Activated naive CD8-positive, alpha-beta T cell treated with anti-CD3 and anti-CD28 coated beads, Interleukin-2, amount 50 U/mL, for 24 hours (primary cell): ENCODE results near the gene GPATCH8.

Source experiments
- ATAC-seq: fragments of 150-1000 bp; cut with Tn5 transposase; one replicate; pipeline ENCODE4 v1.10.0; 2021
- DNase-seq: peaks from one replicate; pipeline ENCODE4 v3.0.0; 2021
- H3K27ac Mint-ChIP-seq: one replicate; pipeline ENCODE4 v1.8.0; 2021; ENCODE audit warnings: mild to moderate bottlenecking, mixed read lengths
- H3K27me3 Mint-ChIP-seq: one replicate; pipeline ENCODE4 v1.8.0; 2021; ENCODE audit warnings: mixed read lengths
- H3K36me3 Mint-ChIP-seq: one replicate; pipeline ENCODE4 v1.8.0; 2021; ENCODE audit warnings: low read depth, mixed read lengths
- H3K4me1 Mint-ChIP-seq: one replicate; pipeline ENCODE4 v1.8.0; 2021; ENCODE audit warnings: mixed read lengths
- H3K4me3 Mint-ChIP-seq: one replicate; pipeline ENCODE4 v1.8.0; 2021; ENCODE audit warnings: mild to moderate bottlenecking, moderate library complexity, mixed read lengths
- H3K9me3 Mint-ChIP-seq: one replicate; pipeline ENCODE4 v1.8.0; 2021; ENCODE audit warnings: mixed read lengths

GPATCH8 gene

DNA sequence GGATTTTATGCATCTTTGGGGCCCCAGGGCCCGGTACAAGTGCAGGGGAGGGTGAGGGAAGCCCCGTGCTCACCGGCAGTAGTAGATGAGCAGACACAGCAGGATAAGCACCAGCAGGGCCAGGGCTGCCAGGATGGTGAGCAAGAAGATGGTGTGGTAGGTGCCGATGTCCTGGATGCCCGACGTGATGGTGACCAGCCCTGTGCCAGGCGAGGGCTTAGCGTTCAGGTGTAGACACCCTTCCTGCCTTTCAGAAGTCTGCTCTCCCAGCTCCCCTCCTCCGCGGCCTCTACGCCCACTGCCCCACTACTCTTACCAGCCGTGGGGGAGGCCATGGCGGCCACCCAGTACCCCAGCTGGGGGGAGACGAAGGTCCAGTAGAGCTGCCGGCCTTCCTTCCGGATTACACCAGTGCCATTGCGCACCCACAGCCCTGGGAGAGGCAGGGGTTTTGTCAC lies 147.5 kb downstream of the GPATCH8 start:
- Mint-ChIP-seq H3K27me3 (no peaks in the 10 kb centered on the region), H3K4me3 (no peak overlapping the region), H3K4me1 (peaks cover under 1% of the 10 kb centered on the region), H3K27ac (no peak overlapping the region), H3K9me3 (no peaks in the 10 kb centered on the region), H3K36me3 (no peaks in the 10 kb centered on the region)
- ATAC-seq (no peak), DNase-seq (no peak)

DNA sequence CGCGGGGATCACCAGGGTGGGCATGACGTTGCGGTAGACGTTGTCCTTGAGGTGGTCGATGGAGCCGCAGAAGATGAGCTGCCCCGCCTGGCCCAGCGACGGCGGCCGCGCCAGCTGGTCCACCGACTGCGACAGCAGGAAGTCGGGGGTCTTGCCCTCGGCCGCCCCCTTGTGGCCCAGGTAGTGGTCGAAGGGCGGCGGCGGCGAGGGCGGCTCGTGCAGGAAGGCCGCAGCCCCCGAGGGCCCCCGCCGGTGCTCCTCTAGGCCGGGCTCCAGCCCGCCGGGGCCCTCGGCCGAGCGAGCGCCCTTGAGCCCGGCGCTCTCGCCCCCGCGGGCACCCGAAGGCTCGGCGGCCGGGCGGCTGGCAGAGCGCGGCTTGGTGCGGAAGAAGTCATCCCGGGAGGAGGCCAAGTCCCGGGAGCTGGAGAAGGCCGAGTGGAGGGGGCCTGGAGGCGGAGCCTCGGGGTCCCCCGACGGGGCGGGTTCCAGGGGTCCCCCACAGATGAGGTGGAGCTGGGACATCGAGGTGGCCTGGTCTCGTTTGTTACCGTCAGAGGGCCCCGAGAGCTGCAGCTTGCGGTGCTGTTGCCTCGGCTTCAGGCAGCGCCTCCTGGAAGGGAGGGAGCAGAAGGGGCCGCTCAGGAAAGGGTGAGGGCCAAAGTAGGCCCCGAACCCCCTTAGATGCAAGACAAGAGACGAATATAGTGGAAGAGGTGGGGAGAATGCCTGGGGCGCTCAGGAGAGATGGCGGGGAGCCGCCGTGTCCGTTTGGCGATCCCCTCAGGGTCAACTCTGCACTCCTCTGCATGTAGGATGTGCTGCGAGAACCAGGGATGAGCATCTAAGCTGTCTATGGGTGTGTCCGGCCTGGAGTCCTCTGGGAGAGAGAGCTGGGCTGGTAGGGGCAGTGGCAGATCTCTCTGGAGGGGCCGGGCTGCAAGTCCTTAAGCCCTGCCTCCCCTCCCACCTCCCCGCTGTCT lies 148.3 kb downstream of the GPATCH8 start:
- ATAC-seq = no peak
- no peaks in the 10 kb centered on the region for H3K36me3 Mint-ChIP-seq
- DNase-seq = peak; percentile 75
- peak overlapping the region; percentile 52 for H3K4me3 Mint-ChIP-seq
- H3K27ac Mint-ChIP-seq = no peak overlapping the region
- H3K27me3 Mint-ChIP-seq = no peaks in the 10 kb centered on the region
- H3K9me3 Mint-ChIP-seq = no peaks in the 10 kb centered on the region
- H3K4me1 Mint-ChIP-seq = peaks cover 2% of the 10 kb centered on the region

DNA sequence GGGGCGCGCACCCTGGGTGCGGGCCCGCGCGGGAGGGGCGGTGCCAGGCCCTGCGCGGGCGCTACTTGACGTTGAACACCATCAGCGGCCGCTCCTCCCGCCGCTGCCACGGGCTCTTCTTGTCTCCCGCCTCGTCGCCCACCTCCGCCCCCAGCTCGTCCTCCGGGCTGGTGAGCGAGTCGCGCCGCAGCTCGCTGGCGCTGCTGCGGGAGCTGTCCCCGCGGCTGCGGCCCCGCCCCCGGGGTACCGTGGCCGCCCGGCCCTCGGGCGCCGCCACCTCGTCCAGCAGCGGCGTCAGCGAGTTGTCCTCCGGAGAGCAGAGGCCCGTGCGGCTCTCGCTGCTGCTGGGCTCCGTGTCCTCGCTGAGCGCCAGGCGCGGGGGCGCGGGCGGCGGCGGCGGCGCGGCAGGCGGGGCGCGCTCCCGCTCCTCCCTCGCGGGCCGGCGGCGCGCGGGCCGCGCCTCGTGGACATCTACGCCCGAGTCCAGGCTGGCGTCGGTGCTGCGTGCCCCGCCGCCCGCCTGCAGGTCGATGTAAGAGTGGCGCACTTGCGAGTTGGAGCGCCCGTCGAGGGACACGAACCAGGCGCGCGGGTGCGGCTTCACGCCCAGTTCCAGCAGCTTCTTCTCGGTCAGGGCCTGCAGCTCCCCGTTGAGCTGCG lies 149.4 kb downstream of the GPATCH8 start:
- Mint-ChIP-seq H3K4me3 (peak overlapping the region; percentile 42), H3K27me3 (no peaks in the 10 kb centered on the region), H3K36me3 (no peaks in the 10 kb centered on the region), H3K27ac (no peak overlapping the region), H3K9me3 (no peaks in the 10 kb centered on the region), H3K4me1 (peaks cover 2% of the 10 kb centered on the region)
- peak; percentile 20 for DNase-seq
- no peak for ATAC-seq

DNA sequence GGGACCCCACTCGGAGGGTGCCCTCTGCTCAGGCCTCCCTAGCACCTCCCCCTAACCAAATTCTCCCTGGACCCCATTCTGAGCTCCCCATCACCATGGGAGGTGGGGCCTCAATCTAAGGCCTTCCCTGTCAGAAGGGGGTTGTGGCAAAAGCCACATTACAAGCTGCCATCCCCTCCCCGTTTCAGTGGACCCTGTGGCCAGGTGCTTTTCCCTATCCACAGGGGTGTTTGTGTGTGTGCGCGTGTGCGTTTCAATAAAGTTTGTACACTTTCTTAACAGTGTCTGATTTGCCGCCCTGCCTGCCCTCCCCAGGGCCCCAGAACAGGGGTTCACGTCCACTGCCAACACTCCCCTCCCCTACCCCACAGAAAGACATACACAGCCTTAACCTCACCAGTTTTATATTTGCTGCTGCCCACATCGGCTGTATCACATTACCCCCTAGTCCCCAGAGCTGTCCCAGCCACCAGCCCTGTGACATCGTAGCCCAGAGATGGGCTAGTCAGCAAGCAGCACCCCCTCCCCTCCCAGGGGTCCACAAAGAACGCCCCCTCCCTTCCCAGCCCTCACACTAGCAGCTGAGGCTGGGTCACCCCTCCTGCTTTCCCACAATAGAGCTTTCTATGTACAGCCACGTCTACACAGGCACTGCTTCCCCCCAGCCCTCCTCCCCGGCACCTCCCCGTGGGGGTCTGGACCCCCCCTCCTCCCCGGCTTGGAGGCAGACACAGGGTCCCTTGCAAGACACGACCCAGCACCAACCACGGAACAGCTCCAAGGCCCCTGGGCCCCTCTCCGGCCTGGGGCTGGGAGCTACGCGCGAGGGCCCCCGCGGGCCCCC lies 150.2 kb downstream of the GPATCH8 start:
- Mint-ChIP-seq H3K27ac (no peak overlapping the region), H3K9me3 (no peaks in the 10 kb centered on the region)

DNA sequence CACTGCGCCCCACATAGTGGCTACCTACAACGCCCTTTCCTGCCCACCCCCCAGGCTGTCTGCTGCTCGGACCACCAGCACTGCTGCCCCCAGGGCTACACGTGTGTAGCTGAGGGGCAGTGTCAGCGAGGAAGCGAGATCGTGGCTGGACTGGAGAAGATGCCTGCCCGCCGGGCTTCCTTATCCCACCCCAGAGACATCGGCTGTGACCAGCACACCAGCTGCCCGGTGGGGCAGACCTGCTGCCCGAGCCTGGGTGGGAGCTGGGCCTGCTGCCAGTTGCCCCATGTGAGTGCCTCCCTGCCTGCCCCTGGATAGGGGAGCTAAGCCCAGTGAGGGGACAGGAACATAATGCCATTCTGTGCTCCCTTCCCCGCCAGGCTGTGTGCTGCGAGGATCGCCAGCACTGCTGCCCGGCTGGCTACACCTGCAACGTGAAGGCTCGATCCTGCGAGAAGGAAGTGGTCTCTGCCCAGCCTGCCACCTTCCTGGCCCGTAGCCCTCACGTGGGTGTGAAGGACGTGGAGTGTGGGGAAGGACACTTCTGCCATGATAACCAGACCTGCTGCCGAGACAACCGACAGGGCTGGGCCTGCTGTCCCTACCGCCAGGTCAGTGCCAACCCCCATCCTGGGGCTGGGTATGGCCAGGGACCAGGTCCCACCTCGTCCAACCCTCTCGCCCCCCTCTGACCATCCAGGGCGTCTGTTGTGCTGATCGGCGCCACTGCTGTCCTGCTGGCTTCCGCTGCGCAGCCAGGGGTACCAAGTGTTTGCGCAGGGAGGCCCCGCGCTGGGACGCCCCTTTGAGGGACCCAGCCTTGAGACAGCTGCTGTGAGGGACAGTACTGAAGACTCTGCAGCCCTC lies 151.0 kb downstream of the GPATCH8 start:
- ATAC-seq (no peak), DNase-seq (no peak)
- no peaks in the 10 kb centered on the region for H3K36me3 Mint-ChIP-seq
- no peaks in the 10 kb centered on the region for H3K9me3 Mint-ChIP-seq
- H3K4me3 Mint-ChIP-seq = no peak overlapping the region
- peaks cover 5% of the 10 kb centered on the region for H3K4me1 Mint-ChIP-seq
- no peak overlapping the region for H3K27ac Mint-ChIP-seq
- H3K27me3 Mint-ChIP-seq = no peaks in the 10 kb centered on the region

More for the DNA sequence above, 150.2 kb downstream of the GPATCH8 start:
- Mint-ChIP-seq H3K4me3 (no peak overlapping the region), H3K4me1 (peaks cover 5% of the 10 kb centered on the region), H3K27me3 (no peaks in the 10 kb centered on the region), H3K36me3 (no peaks in the 10 kb centered on the region)
- no peak for DNase-seq
- ATAC-seq = no peak

DNA sequence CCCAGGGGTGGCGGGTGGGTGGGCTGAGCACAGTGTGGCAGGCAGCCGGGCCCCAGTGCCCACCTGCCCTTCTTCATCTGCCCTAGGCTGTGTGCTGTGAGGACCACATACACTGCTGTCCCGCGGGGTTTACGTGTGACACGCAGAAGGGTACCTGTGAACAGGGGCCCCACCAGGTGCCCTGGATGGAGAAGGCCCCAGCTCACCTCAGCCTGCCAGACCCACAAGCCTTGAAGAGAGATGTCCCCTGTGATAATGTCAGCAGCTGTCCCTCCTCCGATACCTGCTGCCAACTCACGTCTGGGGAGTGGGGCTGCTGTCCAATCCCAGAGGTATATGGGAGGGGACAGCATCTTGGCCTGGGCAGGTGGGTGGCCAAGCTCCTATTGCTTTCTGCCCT lies 151.7 kb downstream of the GPATCH8 start:
- Mint-ChIP-seq H3K9me3 (no peaks in the 10 kb centered on the region), H3K36me3 (no peaks in the 10 kb centered on the region), H3K27me3 (no peaks in the 10 kb centered on the region), H3K27ac (no peak overlapping the region), H3K4me1 (peaks cover 5% of the 10 kb centered on the region), H3K4me3 (no peak overlapping the region)
- DNase-seq = no peak
- no peak for ATAC-seq

DNA sequence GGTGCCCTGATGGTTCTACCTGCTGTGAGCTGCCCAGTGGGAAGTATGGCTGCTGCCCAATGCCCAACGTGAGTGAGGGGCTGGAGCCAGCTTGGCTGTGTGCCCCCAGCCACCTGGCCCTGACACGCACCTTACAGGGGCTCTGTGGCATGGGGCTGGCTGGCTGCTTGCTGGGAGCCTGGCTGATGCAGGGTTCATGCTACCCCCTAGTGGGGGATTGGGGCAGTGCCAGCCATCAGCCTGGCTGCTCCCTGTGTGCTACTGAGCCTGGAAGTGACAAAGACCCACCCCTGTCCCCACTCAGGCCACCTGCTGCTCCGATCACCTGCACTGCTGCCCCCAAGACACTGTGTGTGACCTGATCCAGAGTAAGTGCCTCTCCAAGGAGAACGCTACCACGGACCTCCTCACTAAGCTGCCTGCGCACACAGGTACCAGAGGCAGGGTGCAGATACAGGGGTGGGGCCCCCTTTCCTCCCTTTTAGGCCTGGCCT lies 152.4 kb downstream of the GPATCH8 start:
- Mint-ChIP-seq H3K9me3 (no peaks in the 10 kb centered on the region), H3K27me3 (no peaks in the 10 kb centered on the region), H3K36me3 (no peaks in the 10 kb centered on the region), H3K4me3 (no peak overlapping the region), H3K4me1 (peaks cover 9% of the 10 kb centered on the region), H3K27ac (no peak overlapping the region)
- ATAC-seq = peak; percentile 65
- peak; percentile 82 for DNase-seq

DNA sequence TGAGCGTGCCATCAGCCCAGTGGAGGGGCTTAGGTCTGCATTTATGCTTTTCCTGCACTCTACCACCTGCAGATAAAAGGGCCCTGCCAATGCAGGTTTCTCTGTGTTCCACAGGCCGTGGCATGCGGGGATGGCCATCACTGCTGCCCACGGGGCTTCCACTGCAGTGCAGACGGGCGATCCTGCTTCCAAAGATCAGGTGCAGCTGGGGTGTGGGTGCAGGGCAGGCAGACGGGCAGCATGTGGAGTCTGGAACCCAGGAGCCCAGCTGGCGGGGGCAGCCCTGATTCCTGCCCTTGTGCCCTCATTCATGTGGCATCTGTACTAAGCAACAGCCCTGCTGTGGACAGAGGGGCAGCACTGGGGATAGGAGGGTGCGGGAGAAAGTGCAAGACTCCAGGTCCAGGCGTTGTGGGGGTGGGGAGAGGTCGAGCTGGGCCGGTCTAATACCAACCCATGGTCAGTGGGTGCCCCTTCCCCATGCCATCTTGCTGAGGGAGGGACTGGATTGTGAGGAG lies 153.6 kb downstream of the GPATCH8 start:
- Mint-ChIP-seq H3K27ac (no peak overlapping the region), H3K36me3 (no peaks in the 10 kb centered on the region), H3K4me1 (peaks cover 16% of the 10 kb centered on the region), H3K9me3 (no peaks in the 10 kb centered on the region), H3K27me3 (peaks cover 2% of the 10 kb centered on the region), H3K4me3 (no peak overlapping the region)
- ATAC-seq (no peak), DNase-seq (no peak)

DNA sequence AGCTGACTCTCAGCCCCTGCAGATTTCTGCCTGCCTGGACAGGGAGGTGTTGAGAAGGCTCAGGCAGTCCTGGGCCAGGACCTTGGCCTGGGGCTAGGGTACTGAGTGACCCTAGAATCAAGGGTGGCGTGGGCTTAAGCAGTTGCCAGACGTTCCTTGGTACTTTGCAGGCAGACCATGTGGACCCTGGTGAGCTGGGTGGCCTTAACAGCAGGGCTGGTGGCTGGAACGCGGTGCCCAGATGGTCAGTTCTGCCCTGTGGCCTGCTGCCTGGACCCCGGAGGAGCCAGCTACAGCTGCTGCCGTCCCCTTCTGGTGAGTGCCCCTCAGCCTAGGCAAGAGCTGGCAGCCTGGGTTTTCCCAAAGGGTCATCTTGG lies 154.2 kb downstream of the GPATCH8 start:
- no peak for ATAC-seq
- no peaks in the 10 kb centered on the region for H3K9me3 Mint-ChIP-seq
- H3K4me1 Mint-ChIP-seq = peaks cover 20% of the 10 kb centered on the region
- H3K4me3 Mint-ChIP-seq = no peak overlapping the region
- no peak for DNase-seq
- no peak overlapping the region for H3K27ac Mint-ChIP-seq
- H3K27me3 Mint-ChIP-seq = peaks cover 2% of the 10 kb centered on the region
- H3K36me3 Mint-ChIP-seq = no peaks in the 10 kb centered on the region

DNA sequence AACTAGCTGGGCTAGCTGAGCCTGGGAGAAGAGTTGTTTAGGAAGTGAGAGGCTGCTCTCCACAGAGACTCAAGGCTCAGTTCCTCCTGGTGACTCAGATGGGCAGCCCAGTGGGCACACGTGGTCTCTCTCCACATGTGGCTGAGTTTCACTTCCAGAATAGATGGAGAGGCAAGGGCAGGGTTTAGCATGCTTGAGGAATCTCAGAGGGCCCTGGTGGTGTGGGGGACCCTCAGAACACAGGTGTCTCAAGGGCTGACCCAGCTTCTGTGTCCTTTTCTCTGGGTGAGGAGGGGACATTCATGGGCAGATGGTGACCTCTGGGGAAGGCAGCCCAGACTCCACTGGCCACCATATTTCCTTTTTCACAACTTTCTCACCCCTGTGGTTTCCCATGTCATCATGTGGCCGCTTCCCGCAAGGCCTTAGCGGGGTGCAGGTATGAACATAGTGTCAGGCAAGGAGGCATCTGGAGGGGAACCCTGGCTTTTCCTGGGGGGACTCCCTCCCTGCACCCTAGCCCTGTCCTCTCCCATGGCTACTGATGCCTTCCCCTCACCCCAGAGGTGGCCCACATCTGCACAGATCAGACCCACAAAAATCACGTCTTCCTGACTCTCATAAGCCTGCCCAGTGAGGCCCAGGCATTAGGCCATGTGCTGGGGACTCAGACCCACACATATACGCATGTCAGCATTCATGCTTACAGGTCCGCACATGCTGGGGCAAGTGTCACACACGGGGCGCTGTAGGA lies 154.8 kb downstream of the GPATCH8 start:
- peaks cover 6% of the 10 kb centered on the region for H3K27me3 Mint-ChIP-seq
- DNase-seq (peak; percentile 29), ATAC-seq (peak; percentile 8)
- no peaks in the 10 kb centered on the region for H3K36me3 Mint-ChIP-seq
- no peak overlapping the region for H3K4me3 Mint-ChIP-seq
- H3K9me3 Mint-ChIP-seq = no peaks in the 10 kb centered on the region
- peaks cover 20% of the 10 kb centered on the region for H3K4me1 Mint-ChIP-seq
- peak overlapping the region; percentile 23 for H3K27ac Mint-ChIP-seq
